NCI-H2196 (cell line): ENCODE data around the gene VPS11.

Experiments
- DNase-seq: peaks from one replicate; lab custom pipeline; 2025; ENCODE audit not compliant: unreplicated experiment; lab: John Stamatoyannopoulos, UW

The VPS11 gene

DNA sequence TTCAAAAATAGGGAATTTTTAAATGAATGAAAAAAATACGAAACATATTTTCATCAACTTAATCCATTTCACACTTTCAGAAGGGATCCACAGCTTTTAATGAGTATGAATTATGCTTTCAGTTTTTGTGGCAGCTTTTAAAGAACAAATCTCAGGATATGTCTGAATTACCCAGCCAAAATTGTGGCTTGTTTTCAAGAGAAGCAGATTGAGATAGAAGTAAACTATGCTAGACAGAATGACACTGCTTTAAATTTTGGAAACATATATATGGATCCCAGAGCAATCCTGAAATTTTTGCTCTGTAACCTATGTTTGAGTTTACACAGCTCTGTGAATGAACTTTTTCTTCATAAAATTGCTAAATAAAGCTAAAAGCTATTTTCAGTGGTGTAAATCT, 51.3 kb downstream of the VPS11 start:
- no peak for DNase-seq

DNA sequence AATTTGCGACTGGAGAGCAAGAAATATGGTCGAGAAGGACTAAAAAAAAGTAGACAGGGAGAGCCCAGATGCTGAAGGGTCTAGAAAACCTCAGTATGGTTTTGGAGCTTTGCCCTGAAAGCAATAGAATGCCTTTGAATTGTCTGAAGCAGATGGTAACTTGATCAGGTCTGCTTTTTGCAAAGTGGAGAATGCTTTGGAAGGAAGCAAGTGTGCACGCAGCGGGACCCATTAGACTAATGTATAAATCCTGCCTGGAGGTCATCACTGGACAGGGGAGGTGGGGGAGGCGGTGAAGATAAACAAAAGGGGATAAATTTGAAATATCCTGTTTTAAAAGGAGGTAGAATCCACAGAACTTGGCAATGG, 53.0 kb downstream of the VPS11 start:
- peak; percentile 31 for DNase-seq

DNA sequence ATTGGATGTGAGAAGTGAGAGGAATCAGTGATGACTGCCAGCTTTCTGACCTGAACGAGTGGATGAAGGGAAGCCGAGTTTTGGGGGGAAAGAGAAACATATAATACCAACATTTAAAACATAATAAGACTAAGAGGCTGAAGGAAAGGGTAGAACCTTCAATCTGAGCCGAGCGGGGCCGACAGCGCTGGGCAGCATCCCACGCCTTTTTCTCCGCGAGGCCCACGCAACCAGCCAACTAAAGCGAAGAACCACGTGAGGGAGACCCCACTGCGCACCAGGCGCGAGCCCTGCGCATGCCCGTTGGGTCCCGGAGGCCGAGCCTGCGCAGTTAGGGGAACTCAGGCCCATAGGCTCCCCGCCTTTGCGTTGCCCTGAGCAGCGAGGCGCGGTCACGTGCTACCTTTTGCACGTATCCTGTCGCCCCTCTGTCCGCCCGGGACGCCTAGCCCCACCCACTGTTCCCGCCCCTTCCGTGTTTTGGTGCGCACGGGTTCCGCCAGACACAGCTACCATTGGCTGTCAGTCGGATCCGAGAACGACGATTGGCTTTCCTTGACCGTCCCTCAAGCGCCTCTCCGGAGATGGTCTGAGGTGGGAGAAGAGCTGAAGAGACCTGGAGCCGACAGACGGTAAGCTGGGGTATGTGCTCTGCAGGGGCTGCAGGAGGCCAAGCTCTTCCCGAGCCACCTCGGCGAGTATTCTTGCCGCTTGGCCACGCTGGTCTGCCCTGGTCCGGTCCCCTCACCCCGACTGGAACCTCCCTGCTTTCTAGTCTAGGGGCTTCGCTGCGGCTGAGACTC, 53.6 kb downstream of the VPS11 start, which contains the start of gene HINFP:
HINFP (plus strand) TSS at position 573 of the 803 bp plus-strand sequence. CDS start 5,365 bp downstream, outside the sequence.
- peak; percentile 99 for DNase-seq

DNA sequence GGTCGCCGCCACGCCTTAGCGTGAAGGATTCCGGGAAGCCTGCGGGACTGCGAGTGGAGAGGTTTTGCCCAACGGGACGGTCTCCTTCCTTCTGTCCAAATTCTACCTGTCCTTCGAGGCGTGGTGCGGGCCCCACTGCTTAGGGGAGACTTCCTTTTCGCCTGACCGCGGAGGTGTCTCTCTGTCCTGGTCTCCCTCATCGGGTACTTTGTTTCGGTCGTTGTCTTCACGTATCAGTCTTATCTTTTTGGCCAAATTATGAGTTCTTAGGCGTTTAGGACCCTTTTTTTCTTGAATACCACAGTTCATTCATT, 54.1 kb downstream of the VPS11 start:
- DNase-seq, result no peak

DNA sequence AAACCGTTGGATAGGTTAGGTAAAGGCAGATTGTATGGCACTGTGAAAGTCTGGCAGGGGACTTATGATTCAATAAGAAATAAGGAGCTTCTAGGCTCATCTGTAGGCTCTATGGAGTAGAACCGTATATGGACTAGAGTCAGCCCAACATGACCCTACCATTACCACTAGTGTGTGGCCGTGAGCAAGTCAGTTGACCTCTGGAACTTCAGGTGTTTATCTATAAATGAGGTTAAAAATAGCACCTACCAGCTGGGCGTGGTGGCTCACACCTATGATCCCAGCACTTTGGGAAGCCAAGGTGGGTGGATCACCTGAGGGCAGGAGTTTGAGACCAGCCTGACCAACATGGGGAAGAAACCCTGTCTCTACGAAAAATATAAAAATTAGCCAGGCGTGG, 58.2 kb downstream of the VPS11 start:
- no peak for DNase-seq

DNA sequence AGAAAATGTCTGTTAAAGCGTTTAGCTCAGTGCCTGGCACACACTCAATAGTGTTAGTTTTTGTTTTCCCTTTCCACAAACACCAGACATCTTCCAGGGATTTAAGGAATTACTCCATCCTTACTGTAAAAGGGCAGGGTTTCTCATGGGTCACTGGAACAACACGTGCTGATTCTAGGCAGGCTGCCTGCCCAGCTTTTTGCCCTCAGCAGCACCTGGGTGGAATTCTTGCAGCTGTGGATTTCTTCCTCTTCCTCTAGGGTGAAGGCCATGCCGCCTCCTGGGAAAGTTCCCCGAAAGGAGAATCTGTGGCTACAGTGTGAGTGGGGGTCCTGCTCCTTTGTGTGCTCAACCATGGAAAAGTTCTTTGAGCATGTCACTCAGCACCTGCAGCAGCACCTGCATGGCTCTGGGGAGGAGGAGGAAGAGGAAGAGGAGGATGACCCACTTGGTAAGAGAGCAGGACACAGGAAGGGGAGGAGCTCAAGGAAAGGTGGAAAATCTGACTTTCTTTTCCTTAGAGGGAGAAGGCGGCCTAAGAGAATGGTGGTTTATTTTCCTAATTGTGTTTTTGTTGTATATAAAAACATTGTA, 59.2 kb downstream of the VPS11 start:
- DNase-seq, result no peak

DNA sequence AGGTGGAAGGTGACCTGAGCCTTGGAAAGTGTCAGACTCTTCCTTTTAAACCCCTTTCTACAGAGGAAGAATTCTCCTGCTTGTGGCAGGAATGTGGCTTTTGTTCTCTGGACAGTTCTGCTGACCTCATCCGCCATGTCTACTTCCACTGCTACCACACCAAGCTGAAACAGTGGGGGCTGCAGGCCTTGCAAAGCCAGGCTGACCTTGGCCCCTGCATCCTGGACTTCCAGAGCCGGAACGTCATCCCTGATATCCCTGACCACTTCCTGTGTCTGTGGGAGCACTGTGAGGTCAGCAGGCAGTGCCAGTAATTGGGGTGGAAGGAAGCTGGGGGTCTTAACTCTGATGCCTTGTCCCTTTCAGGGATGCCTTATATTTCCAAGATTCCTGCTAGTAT, 63.0 kb downstream of the VPS11 start:
- DNase-seq, result no peak
